Mesendoderm (in vitro differentiated cells): ENCODE measurements around the gene SPEG.

Experiments
- DNase-seq: peaks from one replicate; pipeline ENCODE4 v3.0.0; 2013
- H2AK5ac ChIP-seq: 2 replicates; pipeline ENCODE4 v1.6.1; 2013; ENCODE audit warnings: low read length, inconsistent platforms
- H2BK120ac ChIP-seq: 2 replicates; pipeline ENCODE4 v1.6.1; 2013; ENCODE audit warnings: low read depth, mild to moderate bottlenecking, low read length, moderate library complexity, mixed read lengths
- H2BK15ac ChIP-seq: replicated peaks from 2 replicates; pipeline ENCODE4 v1.6.1; 2013; ENCODE audit warnings: low read depth, mild to moderate bottlenecking, moderate library complexity
- H2BK5ac ChIP-seq: 2 replicates; pipeline ENCODE4 v1.6.1; 2013; ENCODE audit warnings: low read length, inconsistent platforms
- H3K18ac ChIP-seq: 2 replicates; pipeline ENCODE4 v1.6.1; 2013; ENCODE audit warnings: mild to moderate bottlenecking, low read length, mixed read lengths
- H3K23ac ChIP-seq: one replicate; pipeline ENCODE4 v1.6.1; 2013; ENCODE audit warnings: low read length
- H3K27ac ChIP-seq: 2 replicates; pipeline ENCODE4 v1.5.1; 2013; ENCODE audit warnings: low read depth, mild to moderate bottlenecking, inconsistent platforms, low read length, moderate library complexity
- H3K27me3 ChIP-seq: 2 replicates; pipeline ENCODE4 v1.6.1; 2013; ENCODE audit warnings: low read length, control low read depth, mild to moderate bottlenecking, inconsistent platforms; ENCODE audit not compliant: insufficient read depth, poor library complexity
- H3K36me3 ChIP-seq: 2 replicates; pipeline ENCODE4 v1.6.1; 2013; ENCODE audit warnings: low read length, inconsistent platforms; ENCODE audit not compliant: control insufficient read depth, insufficient read depth
- H3K4ac ChIP-seq: one replicate; pipeline ENCODE4 v1.6.1; 2013; ENCODE audit warnings: low read depth, mild to moderate bottlenecking, low read length, moderate library complexity
- H3K4me1 ChIP-seq: 2 replicates; pipeline ENCODE4 v1.6.1; 2013; ENCODE audit warnings: low read depth, low read length, inconsistent platforms; ENCODE audit not compliant: control insufficient read depth
- H3K4me2 ChIP-seq: 2 replicates; pipeline ENCODE4 v1.6.1; 2013; ENCODE audit warnings: low read length
- H3K4me3 ChIP-seq: 2 replicates; pipeline ENCODE4 v1.5.1; 2013; ENCODE audit warnings: mild to moderate bottlenecking, low read length
- H3K56ac ChIP-seq: one replicate; pipeline ENCODE4 v1.6.1; 2013; ENCODE audit warnings: low read length
- H3K79me1 ChIP-seq: 2 replicates; pipeline ENCODE4 v1.6.1; 2013; ENCODE audit warnings: low read length, inconsistent platforms
- H3K79me2 ChIP-seq: 2 replicates; pipeline ENCODE4 v1.6.1; 2013; ENCODE audit warnings: mild to moderate bottlenecking, low read length; ENCODE audit not compliant: control insufficient read depth, insufficient read depth
- H3K9ac ChIP-seq: 2 replicates; pipeline ENCODE4 v1.6.1; 2013; ENCODE audit warnings: low read length, inconsistent platforms
- H4K5ac ChIP-seq: one replicate; pipeline ENCODE4 v1.6.1; 2013; ENCODE audit warnings: low read length
- H4K8ac ChIP-seq: one replicate; pipeline ENCODE4 v1.6.1; 2013; ENCODE audit warnings: low read depth, mild to moderate bottlenecking, control low read depth, low read length, moderate library complexity
- WGBS: extraction: QIAGEN DNeasy Blood & Tissue Kit; methylation state at CpG from one replicate; pipeline ENCODE4 v1.1.7; 2013; ENCODE audit warnings: low lambda C conversion rate, missing lambda C conversion rate; ENCODE audit not compliant: insufficient coverage; ENCODE audit errors: extremely low coverage; 5-methylcytosine and 5-hydroxymethylcytosine counted together

The SPEG gene

GRCh38 chr2:219465659-219466561, 31.3 kb downstream of the SPEG start:
- H3K4me3 ChIP-seq, result no peak overlapping the region
- no peak overlapping the region for H3K9ac ChIP-seq
- no peak overlapping the region for H2BK5ac ChIP-seq
- H3K4ac ChIP-seq, result no peak overlapping the region
- H3K36me3 ChIP-seq, result no peaks in the 10 kb centered on the region
- no CpG with 5 or more reads among the region's 47 CpGs for WGBS
- H3K23ac ChIP-seq, result no peak overlapping the region
- no peak overlapping the region for H2AK5ac ChIP-seq
- H3K79me2 ChIP-seq, result no peaks in the 10 kb centered on the region
- no peak overlapping the region for H4K8ac ChIP-seq
- H3K27ac ChIP-seq, result no peak overlapping the region
- H3K27me3 ChIP-seq, result no peaks in the 10 kb centered on the region
- H3K4me2 ChIP-seq, result no peak overlapping the region
- peaks cover 6% of the 10 kb centered on the region for H3K4me1 ChIP-seq
- no peak overlapping the region for H2BK15ac ChIP-seq
- H3K79me1 ChIP-seq, result no peaks in the 10 kb centered on the region
- DNase-seq, result no peak
- H4K5ac ChIP-seq, result no peak overlapping the region
- no peak overlapping the region for H2BK120ac ChIP-seq
- H3K18ac ChIP-seq, result no peak overlapping the region
- H3K56ac ChIP-seq, result no peak overlapping the region

- H3K4me1 ChIP-seq, result no peaks in the 10 kb centered on the region
- DNase-seq, result no peak
- H4K5ac ChIP-seq, result no peak overlapping the region
- H3K27ac ChIP-seq, result no peak overlapping the region
- H3K79me2 ChIP-seq, result no peaks in the 10 kb centered on the region
- H3K18ac ChIP-seq, result no peak overlapping the region
- WGBS, result no CpG with 5 or more reads among the region's 28 CpGs
- no peak overlapping the region for H3K56ac ChIP-seq
- H2BK15ac ChIP-seq, result no peak overlapping the region
- no peak overlapping the region for H2BK120ac ChIP-seq
- no peak overlapping the region for H3K9ac ChIP-seq
- no peak overlapping the region for H3K4me2 ChIP-seq
- H3K4me3 ChIP-seq, result no peak overlapping the region
- no peak overlapping the region for H3K23ac ChIP-seq
- H3K36me3 ChIP-seq, result no peaks in the 10 kb centered on the region
- no peaks in the 10 kb centered on the region for H3K27me3 ChIP-seq
- no peak overlapping the region for H3K4ac ChIP-seq
- H2BK5ac ChIP-seq, result no peak overlapping the region
- H4K8ac ChIP-seq, result no peak overlapping the region
- no peaks in the 10 kb centered on the region for H3K79me1 ChIP-seq
- no peak overlapping the region for H2AK5ac ChIP-seq
Observed at GRCh38 chr2:219466816-219467735, 32.4 kb downstream of the SPEG start.

- Histone ChIP-seq H2BK15ac (no peak overlapping the region), H3K27me3 (no peaks in the 10 kb centered on the region), H3K4ac (no peak overlapping the region), H3K9ac (no peak overlapping the region), H4K8ac (no peak overlapping the region), H3K23ac (no peak overlapping the region), H3K79me1 (no peaks in the 10 kb centered on the region), H3K79me2 (no peaks in the 10 kb centered on the region), H2AK5ac (no peak overlapping the region), H3K18ac (no peak overlapping the region), H3K4me2 (no peak overlapping the region), H3K56ac (no peak overlapping the region), H4K5ac (no peak overlapping the region), H2BK120ac (no peak overlapping the region), H2BK5ac (no peak overlapping the region), H3K27ac (no peak overlapping the region), H3K36me3 (no peaks in the 10 kb centered on the region), H3K4me1 (no peaks in the 10 kb centered on the region), H3K4me3 (no peak overlapping the region)
- no peak for DNase-seq
- no CpG with 5 or more reads among the region's 2 CpGs for WGBS
Observed at GRCh38 chr2:219467736-219468075, 33.1 kb downstream of the SPEG start.

GRCh38 chr2:219468410-219469185, 34.0 kb downstream of the SPEG start:
- no peak overlapping the region for H2BK120ac ChIP-seq
- no peak overlapping the region for H2AK5ac ChIP-seq
- no peaks in the 10 kb centered on the region for H3K36me3 ChIP-seq
- no peak for DNase-seq
- H3K27me3 ChIP-seq, result no peaks in the 10 kb centered on the region
- no CpG with 5 or more reads among the region's 23 CpGs for WGBS
- H3K9ac ChIP-seq, result no peak overlapping the region
- H4K5ac ChIP-seq, result no peak overlapping the region
- H3K79me1 ChIP-seq, result no peaks in the 10 kb centered on the region
- no peak overlapping the region for H2BK5ac ChIP-seq
- H3K4me2 ChIP-seq, result no peak overlapping the region
- H3K18ac ChIP-seq, result no peak overlapping the region
- no peak overlapping the region for H3K4ac ChIP-seq
- no peak overlapping the region for H4K8ac ChIP-seq
- H3K56ac ChIP-seq, result no peak overlapping the region
- H2BK15ac ChIP-seq, result no peak overlapping the region
- H3K27ac ChIP-seq, result no peak overlapping the region
- no peak overlapping the region for H3K23ac ChIP-seq
- no peaks in the 10 kb centered on the region for H3K4me1 ChIP-seq
- no peak overlapping the region for H3K4me3 ChIP-seq
- H3K79me2 ChIP-seq, result no peaks in the 10 kb centered on the region

- Histone ChIP-seq H2AK5ac (no peak overlapping the region), H3K23ac (no peak overlapping the region), H3K4me3 (no peak overlapping the region), H3K4me1 (no peaks in the 10 kb centered on the region), H3K79me1 (no peaks in the 10 kb centered on the region), H2BK15ac (no peak overlapping the region), H4K5ac (no peak overlapping the region), H3K79me2 (no peaks in the 10 kb centered on the region), H3K9ac (no peak overlapping the region), H4K8ac (no peak overlapping the region), H2BK120ac (no peak overlapping the region), H2BK5ac (no peak overlapping the region), H3K27me3 (no peaks in the 10 kb centered on the region), H3K4me2 (no peak overlapping the region), H3K18ac (no peak overlapping the region), H3K36me3 (no peaks in the 10 kb centered on the region), H3K56ac (no peak overlapping the region), H3K27ac (no peak overlapping the region), H3K4ac (no peak overlapping the region)
- WGBS, result no CpG with 5 or more reads among the region's 16 CpGs
- peak; percentile 54 for DNase-seq
Observed at GRCh38 chr2:219469186-219469724, 34.6 kb downstream of the SPEG start.
